Measurements from ENCODE around the gene GTF3C4.

GTF3C4 gene

DNA sequence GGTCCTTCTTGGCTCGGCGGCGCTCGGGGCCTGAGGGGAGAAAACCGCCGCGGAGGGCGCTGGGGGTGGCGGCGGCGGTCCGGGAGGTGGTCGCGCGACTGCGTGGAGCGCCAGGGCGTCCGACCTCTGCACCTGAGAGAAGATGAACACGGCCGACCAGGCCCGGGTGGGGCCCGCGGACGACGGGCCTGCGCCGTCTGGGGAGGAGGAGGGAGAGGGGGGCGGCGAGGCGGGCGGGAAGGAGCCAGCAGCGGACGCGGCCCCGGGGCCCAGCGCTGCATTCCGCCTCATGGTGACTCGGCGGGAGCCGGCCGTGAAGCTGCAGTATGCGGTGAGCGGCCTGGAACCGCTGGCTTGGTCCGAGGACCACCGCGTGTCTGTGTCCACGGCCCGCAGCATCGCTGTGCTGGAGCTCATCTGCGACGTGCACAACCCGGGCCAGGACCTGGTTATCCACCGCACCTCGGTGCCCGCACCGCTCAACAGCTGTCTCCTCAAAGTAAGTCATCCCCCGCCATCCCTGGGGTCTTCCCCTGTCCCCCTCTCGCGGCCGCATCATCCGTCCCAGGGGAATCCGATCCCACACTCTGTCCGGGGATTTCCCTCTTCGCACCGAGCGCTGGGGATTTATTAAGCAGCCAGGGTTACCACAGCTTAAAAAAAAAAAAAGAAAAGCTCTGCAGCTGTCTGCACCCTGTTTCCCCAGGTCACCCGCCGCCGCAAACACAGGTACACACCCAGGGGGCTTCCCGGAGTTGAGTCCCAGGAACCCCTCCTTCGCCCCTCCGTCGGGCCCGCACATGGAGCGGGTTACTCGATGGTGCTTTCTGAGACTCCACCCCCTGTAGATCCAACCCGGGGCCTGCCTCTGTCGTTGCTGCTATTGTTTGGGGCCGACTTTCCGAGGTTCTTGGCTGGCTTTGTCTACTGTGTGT, at the start of gene GTF3C4:
Gene GTF3C4, plus strand, starts transcription at position 8 of the 935 bp plus-strand sequence. Its CDS starts 135 bp downstream, at position 143.
- Histone ChIP-seq H3K9me3 (ENCODE audit: control insufficient read depth, insufficient read depth, low read length) (no peaks in the 10 kb centered on the region), H3K4me1 (ENCODE audit: insufficient read depth, low read length) (peaks cover 10% of the 10 kb centered on the region; the same call in 1 of the 2 replicates), H3K36me3 (ENCODE audit: insufficient read depth, low read length) (peaks cover 4% of the 10 kb centered on the region), H3K9ac (ENCODE audit: low read depth, low read length) (peak within 1 kb of the TSS; percentile 97)

DNA sequence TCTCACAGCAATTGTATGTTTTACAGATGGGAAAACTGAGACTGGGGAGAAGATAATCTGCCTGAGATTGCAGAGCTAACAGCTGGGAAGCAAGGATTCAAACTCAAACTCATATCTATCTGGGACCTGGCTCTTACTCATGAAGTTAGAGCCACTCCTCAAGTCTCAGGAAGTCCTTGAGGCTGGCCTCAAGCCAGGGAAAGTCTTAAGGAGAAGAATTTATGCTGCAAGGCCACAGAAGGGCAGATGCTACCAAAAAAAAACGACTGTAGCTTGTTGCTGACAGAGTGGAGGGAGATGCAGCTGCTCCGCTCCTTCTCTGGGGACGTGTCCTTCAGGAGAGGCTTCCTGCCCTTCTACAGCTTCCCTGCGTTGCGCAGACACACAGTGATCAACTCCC, 48.1 kb upstream of the GTF3C4 start:
- H3K36me3 ChIP-seq (ENCODE audit: insufficient read depth, low read length) = peaks cover 15% of the 10 kb centered on the region
- H3K9ac ChIP-seq (ENCODE audit: low read depth, low read length) = no peak overlapping the region
- no peaks in the 10 kb centered on the region for H3K4me1 ChIP-seq (ENCODE audit: insufficient read depth, low read length)
- no peaks in the 10 kb centered on the region for H3K9me3 ChIP-seq (ENCODE audit: control insufficient read depth, insufficient read depth, low read length)

- peaks cover 32% of the 10 kb centered on the region for H3K36me3 ChIP-seq (ENCODE audit: insufficient read depth, low read length)
- peaks cover 8% of the 10 kb centered on the region; the same call in 1 of the 2 replicates for H3K4me1 ChIP-seq (ENCODE audit: insufficient read depth, low read length)
- no peak overlapping the region for H3K9ac ChIP-seq (ENCODE audit: low read depth, low read length)
- no peaks in the 10 kb centered on the region for H3K9me3 ChIP-seq (ENCODE audit: control insufficient read depth, insufficient read depth, low read length)
Measured at GRCh38 chr9:132626285-132626684, 44.0 kb upstream of the GTF3C4 start.

GRCh38 chr9:132627106-132627505, 43.2 kb upstream of the GTF3C4 start:
- H3K4me1 ChIP-seq (ENCODE audit: insufficient read depth, low read length) = peaks cover 8% of the 10 kb centered on the region; the same call in 1 of the 2 replicates
- no peaks in the 10 kb centered on the region for H3K9me3 ChIP-seq (ENCODE audit: control insufficient read depth, insufficient read depth, low read length)
- H3K9ac ChIP-seq (ENCODE audit: low read depth, low read length) = no peak overlapping the region
- peaks cover 28% of the 10 kb centered on the region for H3K36me3 ChIP-seq (ENCODE audit: insufficient read depth, low read length)

DNA sequence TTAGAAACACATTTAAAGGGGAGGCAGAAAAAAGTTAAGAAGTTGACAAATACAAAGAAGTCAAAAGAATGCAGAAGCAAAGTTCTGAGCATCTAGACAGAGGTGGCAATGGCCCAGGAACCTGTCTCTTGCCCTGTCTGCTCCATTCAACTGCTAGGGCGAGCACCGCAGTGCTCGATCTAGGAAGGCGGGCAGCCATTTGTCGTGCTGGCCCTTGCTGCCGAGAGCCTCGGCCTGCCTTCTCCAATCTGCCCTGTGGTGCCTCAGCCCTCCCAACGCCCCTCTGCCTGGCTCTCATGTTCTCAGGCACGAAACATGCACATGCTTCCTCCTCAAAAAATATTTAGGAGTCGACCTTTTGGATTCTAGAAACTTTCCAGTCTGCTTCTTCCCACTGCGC, 42.7 kb upstream of the GTF3C4 start:
- Histone ChIP-seq H3K9me3 (ENCODE audit: control insufficient read depth, insufficient read depth, low read length) (no peaks in the 10 kb centered on the region), H3K9ac (ENCODE audit: low read depth, low read length) (no peak overlapping the region), H3K4me1 (ENCODE audit: insufficient read depth, low read length) (peaks cover 8% of the 10 kb centered on the region; the same call in 1 of the 2 replicates), H3K36me3 (ENCODE audit: insufficient read depth, low read length) (peaks cover 28% of the 10 kb centered on the region)

GRCh38 chr9:132628746-132629145, 41.5 kb upstream of the GTF3C4 start:
- Histone ChIP-seq H3K4me1 (ENCODE audit: insufficient read depth, low read length) (peaks cover 8% of the 10 kb centered on the region; the same call in 1 of the 2 replicates), H3K9me3 (ENCODE audit: control insufficient read depth, insufficient read depth, low read length) (no peaks in the 10 kb centered on the region), H3K36me3 (ENCODE audit: insufficient read depth, low read length) (peaks cover 28% of the 10 kb centered on the region), H3K9ac (ENCODE audit: low read depth, low read length) (no peak overlapping the region)

GRCh38 chr9:132630116-132630515, 40.1 kb upstream of the GTF3C4 start:
- Histone ChIP-seq H3K9me3 (ENCODE audit: control insufficient read depth, insufficient read depth, low read length) (no peaks in the 10 kb centered on the region), H3K4me1 (ENCODE audit: insufficient read depth, low read length) (peaks cover 8% of the 10 kb centered on the region; the same call in 1 of the 2 replicates), H3K36me3 (ENCODE audit: insufficient read depth, low read length) (peaks cover 28% of the 10 kb centered on the region), H3K9ac (ENCODE audit: low read depth, low read length) (no peak overlapping the region)

DNA sequence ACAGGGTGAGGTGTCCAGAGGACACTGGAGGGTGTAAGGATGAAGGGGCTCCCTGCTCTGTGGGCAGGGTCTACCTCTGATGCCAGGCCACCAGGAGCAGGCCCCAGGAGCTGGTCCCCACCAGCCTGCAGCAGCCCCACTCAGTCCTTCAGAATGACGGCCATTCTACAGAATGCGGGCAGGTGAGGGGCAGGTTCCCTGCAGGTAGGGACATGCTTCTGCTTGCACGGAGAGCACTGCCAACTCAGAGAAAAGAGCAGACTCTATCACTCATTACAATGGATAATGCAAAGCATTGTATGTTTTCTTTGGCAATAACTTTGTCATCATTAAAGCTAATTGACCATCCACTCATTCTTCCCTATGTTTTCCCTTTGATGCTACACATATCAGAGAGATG, 39.5 kb upstream of the GTF3C4 start:
- Histone ChIP-seq H3K36me3 (ENCODE audit: insufficient read depth, low read length) (peaks cover 28% of the 10 kb centered on the region), H3K9me3 (ENCODE audit: control insufficient read depth, insufficient read depth, low read length) (no peaks in the 10 kb centered on the region), H3K9ac (ENCODE audit: low read depth, low read length) (no peak overlapping the region), H3K4me1 (ENCODE audit: insufficient read depth, low read length) (peaks cover 8% of the 10 kb centered on the region; the same call in 1 of the 2 replicates)

DNA sequence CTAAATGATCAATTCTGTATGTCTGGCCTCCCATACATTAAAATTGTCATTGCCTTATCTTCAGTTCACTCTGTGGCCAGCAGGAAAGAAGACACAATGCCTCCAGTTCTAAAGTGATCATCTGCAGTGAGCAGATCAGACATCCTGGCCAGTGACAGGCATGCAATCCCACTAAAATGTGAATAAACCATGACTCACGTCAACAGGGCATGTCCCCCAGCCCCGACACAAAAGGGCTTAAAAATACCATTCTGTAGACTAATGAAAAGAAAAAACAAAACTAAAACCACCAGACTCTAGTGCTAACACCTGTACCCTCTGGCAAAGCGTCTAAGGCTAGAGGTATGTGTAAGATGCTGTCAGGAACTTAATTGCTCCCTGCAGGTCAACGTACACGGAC, 39.0 kb upstream of the GTF3C4 start:
- no peak overlapping the region for H3K9ac ChIP-seq (ENCODE audit: low read depth, low read length)
- peaks cover 8% of the 10 kb centered on the region; the same call in 1 of the 2 replicates for H3K4me1 ChIP-seq (ENCODE audit: insufficient read depth, low read length)
- no peaks in the 10 kb centered on the region for H3K9me3 ChIP-seq (ENCODE audit: control insufficient read depth, insufficient read depth, low read length)
- H3K36me3 ChIP-seq (ENCODE audit: insufficient read depth, low read length) = peaks cover 30% of the 10 kb centered on the region

GRCh38 chr9:132631685-132632084, 38.6 kb upstream of the GTF3C4 start:
- H3K9ac ChIP-seq (ENCODE audit: low read depth, low read length) = no peak overlapping the region
- H3K9me3 ChIP-seq (ENCODE audit: control insufficient read depth, insufficient read depth, low read length) = no peaks in the 10 kb centered on the region
- peaks cover 32% of the 10 kb centered on the region for H3K36me3 ChIP-seq (ENCODE audit: insufficient read depth, low read length)
- peaks cover 8% of the 10 kb centered on the region; the same call in 1 of the 2 replicates for H3K4me1 ChIP-seq (ENCODE audit: insufficient read depth, low read length)

DNA sequence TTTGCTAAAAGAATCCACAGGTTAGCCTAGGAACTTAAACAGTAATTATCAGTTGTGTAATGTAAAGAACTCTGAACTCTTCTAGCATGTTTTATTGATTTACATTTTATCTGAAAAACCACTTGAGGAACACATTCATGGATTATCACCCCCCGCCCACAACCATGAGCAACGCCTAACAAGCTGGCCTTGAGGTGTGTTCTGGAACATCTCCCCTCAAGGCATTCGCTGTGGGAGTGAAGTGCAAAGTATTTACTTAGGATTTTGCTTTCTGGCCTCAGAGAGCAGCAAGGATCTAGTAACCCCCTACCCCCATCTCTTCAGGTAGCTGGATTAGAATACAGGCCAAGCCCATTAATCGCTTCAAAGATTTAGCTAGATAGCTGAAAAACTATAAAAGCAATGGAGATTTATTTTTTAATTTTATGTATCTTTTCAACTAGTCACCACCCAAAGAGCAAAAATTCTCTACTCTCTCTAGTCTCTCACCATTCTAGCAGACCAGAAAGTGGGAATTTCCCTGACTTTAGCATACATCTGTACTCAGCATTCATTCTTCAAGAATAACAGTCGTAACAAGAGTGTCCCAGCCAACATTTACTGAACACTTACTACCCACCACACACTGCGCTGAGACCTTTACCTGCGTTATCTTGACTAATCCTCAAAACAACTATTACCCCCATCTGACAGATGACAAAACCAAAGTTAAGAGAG, 37.7 kb upstream of the GTF3C4 start:
- H3K9ac ChIP-seq (ENCODE audit: low read depth, low read length) = no peak overlapping the region
- H3K9me3 ChIP-seq (ENCODE audit: control insufficient read depth, insufficient read depth, low read length) = no peaks in the 10 kb centered on the region
- H3K36me3 ChIP-seq (ENCODE audit: insufficient read depth, low read length) = peaks cover 32% of the 10 kb centered on the region
- peaks cover 8% of the 10 kb centered on the region; the same call in 1 of the 2 replicates for H3K4me1 ChIP-seq (ENCODE audit: insufficient read depth, low read length)

DNA sequence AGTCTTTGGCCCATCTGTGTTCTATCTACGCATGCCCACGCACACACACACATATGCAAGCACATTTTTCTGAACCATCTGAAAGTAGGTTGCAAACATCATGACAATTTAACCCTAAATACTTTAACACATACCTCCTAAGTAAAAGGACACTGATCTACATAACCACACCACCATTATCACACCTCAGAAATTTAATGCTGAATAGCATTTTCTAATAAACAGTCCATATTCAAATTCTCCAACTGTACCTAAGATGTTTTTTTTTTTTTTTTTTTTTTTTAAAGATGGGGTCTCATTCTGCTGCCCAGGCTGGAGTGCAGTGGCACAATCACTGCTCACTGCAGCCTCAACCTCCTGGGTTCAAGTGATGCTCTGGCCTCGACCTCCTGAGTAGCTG, 35.9 kb upstream of the GTF3C4 start:
- H3K9ac ChIP-seq (ENCODE audit: low read depth, low read length) = no peak overlapping the region
- peaks cover 27% of the 10 kb centered on the region for H3K36me3 ChIP-seq (ENCODE audit: insufficient read depth, low read length)
- H3K9me3 ChIP-seq (ENCODE audit: control insufficient read depth, insufficient read depth, low read length) = no peaks in the 10 kb centered on the region
- H3K4me1 ChIP-seq (ENCODE audit: insufficient read depth, low read length) = no peaks in the 10 kb centered on the region

DNA sequence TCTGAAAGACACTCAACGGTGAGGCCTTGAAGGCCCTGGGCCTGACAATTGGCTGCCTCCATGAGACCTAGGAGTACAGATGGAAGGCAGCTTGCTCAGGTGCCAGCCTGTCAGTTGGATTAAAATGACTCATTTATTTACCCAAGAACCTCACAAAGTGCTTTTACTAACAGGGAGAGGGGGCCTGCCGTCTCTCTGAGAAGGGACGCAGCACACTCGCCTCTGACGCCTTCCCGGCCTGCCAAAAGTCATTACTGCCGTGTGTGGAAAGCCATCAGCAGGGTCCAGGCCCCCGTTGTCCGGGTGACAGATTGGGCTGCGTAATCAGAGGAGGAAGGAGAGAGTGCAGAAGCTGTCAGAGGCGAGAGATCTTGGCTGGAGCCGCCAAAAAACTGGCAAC, 32.9 kb upstream of the GTF3C4 start:
- H3K9me3 ChIP-seq (ENCODE audit: control insufficient read depth, insufficient read depth, low read length) = no peaks in the 10 kb centered on the region
- H3K9ac ChIP-seq (ENCODE audit: low read depth, low read length) = no peak overlapping the region
- no peaks in the 10 kb centered on the region for H3K4me1 ChIP-seq (ENCODE audit: insufficient read depth, low read length)
- peaks cover 10% of the 10 kb centered on the region for H3K36me3 ChIP-seq (ENCODE audit: insufficient read depth, low read length)

DNA sequence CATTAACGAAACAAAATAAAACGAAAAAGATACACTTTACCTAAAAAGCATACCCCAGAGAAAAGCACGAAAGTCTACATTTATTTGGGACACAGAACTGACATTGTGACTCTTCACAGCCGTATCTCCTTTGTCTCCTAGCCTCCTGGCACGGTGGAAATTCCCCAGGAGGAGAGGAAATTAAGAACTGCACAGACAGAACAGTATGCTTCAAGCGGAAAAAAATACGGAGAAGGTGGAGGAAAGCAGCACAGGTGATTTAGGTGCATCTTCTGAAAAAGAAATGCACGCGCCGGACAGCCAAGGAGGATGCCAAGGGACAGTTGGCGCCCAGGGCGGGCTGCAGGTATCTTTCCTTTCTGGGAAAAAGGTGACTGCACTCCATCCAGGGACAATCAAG, 32.5 kb upstream of the GTF3C4 start:
- no peaks in the 10 kb centered on the region for H3K4me1 ChIP-seq (ENCODE audit: insufficient read depth, low read length)
- H3K9ac ChIP-seq (ENCODE audit: low read depth, low read length) = no peak overlapping the region
- no peaks in the 10 kb centered on the region for H3K9me3 ChIP-seq (ENCODE audit: control insufficient read depth, insufficient read depth, low read length)
- H3K36me3 ChIP-seq (ENCODE audit: insufficient read depth, low read length) = peaks cover 10% of the 10 kb centered on the region

All from ES-I3 (cell line).